ENCODE data around the gene CALML3.
"Not testable (repeated sequence)": the region's sequence is repeated elsewhere in the genome, so short reads cannot be mapped to it uniquely, and the experiment has no call there.

Gene CALML3

GRCh38 chr10:5557799-5558771, 33.3 kb downstream of the CALML3 start:
- DNase-seq, result no peak

- not testable (repeated sequence) for DNase-seq
Measured at GRCh38 chr10:5559022-5559421, 34.3 kb downstream of the CALML3 start.

GRCh38 chr10:5559642-5560141, 34.9 kb downstream of the CALML3 start:
- no peak for DNase-seq

GRCh38 chr10:5560142-5560816, 35.5 kb downstream of the CALML3 start:
- no peak for DNase-seq

- DNase-seq, result no peak
Measured at GRCh38 chr10:5560817-5561703, 36.3 kb downstream of the CALML3 start.

- no peak for DNase-seq
Measured at GRCh38 chr10:5561704-5562645, 37.2 kb downstream of the CALML3 start.

GRCh38 chr10:5563321-5563961, 38.7 kb downstream of the CALML3 start:
- no peak for DNase-seq

- DNase-seq, result peak; percentile 62
Measured at GRCh38 chr10:5563991-5564536, 39.3 kb downstream of the CALML3 start.

GRCh38 chr10:5564537-5565204, 39.9 kb downstream of the CALML3 start:
- peak; percentile 57 for DNase-seq

- no peak for DNase-seq
Measured at GRCh38 chr10:5565205-5565545, 40.4 kb downstream of the CALML3 start.

GRCh38 chr10:5565671-5566581, 41.2 kb downstream of the CALML3 start:
- DNase-seq, result no peak

GRCh38 chr10:5566614-5567013, 41.9 kb downstream of the CALML3 start:
- no peak for DNase-seq

GRCh38 chr10:5567477-5567876, 42.7 kb downstream of the CALML3 start:
- DNase-seq, result no peak

- DNase-seq, result no peak
Measured at GRCh38 chr10:5568984-5569383, 44.2 kb downstream of the CALML3 start.

- DNase-seq, result no peak
Measured at GRCh38 chr10:5569568-5569967, 44.8 kb downstream of the CALML3 start.

- no peak for DNase-seq
Measured at GRCh38 chr10:5570007-5570655, 45.4 kb downstream of the CALML3 start.

- DNase-seq, result no peak
Measured at GRCh38 chr10:5570979-5571810, 46.4 kb downstream of the CALML3 start.

GRCh38 chr10:5571826-5572225, 47.1 kb downstream of the CALML3 start:
- DNase-seq, result no peak
